ENCODE measurements around the gene PLEKHO2. TPM values are rescaled to one million over a fixed set of nuclear protein-coding genes. Genes with fewer than 3 reads are reported as not detected.

The PLEKHO2 gene
- total and polyA plus RNA-seq, 2 of the 13 experiments (the other 11 are each of a cell fraction or from before 2014, with no cell fraction given): 3.8 to 4.8 TPM

DNA sequence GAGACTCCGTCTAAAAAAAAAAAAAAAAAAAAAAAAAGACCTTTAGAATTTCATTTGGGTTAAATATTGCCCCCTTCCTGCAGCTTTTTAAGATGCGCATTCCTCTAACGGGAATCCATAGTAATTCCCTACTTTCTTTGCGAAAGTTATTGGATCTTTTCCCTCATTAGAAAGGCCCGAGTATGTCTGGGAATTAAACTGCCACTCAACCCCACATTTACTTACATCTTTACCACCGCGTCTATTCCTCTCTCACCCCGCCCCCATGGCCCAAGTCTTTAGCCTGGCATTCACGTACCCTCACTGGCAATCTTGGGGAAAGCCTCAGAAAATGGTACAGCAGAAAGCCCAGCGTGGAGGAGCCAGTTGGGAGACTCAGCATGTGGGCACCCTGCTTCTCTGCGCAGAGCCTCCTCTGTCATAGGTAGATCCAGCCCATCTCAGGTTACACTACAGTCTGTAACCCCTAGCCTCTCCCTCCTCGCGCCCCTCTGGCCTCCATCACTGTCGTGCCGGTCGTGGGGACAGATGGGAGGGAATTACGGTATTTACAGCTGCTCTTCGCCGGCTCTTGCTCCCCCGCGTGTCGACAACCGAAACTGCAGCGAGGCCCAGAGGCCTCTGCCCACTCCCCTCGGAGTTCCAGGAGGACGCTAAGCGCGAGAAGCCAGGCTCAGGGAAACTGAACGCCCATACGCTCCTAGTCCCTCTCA lies 63.6 kb downstream of the PLEKHO2 start (continued):
- TF ChIP-seq SALL2 (CRISPR knock-in tag; IDR thresholded peaks at IDR 0.05) (no peak; the same call in 1 of the 2 replicates), ZNF589 (CRISPR knock-in tag; conservative IDR thresholded peaks at IDR 0.05) (no peak), SOX5 (CRISPR knock-in tag; IDR thresholded peaks at IDR 0.05; ENCODE audit: borderline replicate concordance) (no peak), GZF1 (CRISPR knock-in tag; IDR thresholded peaks at IDR 0.05) (peak; percentile 99), SMAD3 (CRISPR knock-in tag; IDR thresholded peaks at IDR 0.05) (no peak), ZNF841 (CRISPR knock-in tag; IDR thresholded peaks at IDR 0.05; ENCODE audit: borderline replicate concordance) (no peak), ZMYM2 (CRISPR knock-in tag; IDR thresholded peaks at IDR 0.05) (no peak), NCOR1 (IDR thresholded peaks at IDR 0.05; ENCODE audit: borderline replicate concordance, low read length) (no peak), ZNF563 (CRISPR knock-in tag; IDR thresholded peaks at IDR 0.05) (no peak), ZFX (CRISPR knock-in tag; IDR thresholded peaks at IDR 0.05; ENCODE audit: low read depth) (peak; percentile 33; the same call in 1 of the 2 replicates), ZNF207 (IDR thresholded peaks at IDR 0.05; ENCODE audit: borderline replicate concordance) (no peak), DPF2 (CRISPR knock-in tag; IDR thresholded peaks at IDR 0.05; ENCODE audit: borderline replicate concordance, low read depth) (no peak), ZNF652 (CRISPR knock-in tag; IDR thresholded peaks at IDR 0.05; ENCODE audit: borderline replicate concordance, low read depth) (no peak), ZBTB20 (CRISPR knock-in tag; IDR thresholded peaks at IDR 0.05; ENCODE audit: borderline replicate concordance, low read depth) (no peak), CREB1 (IDR thresholded peaks at IDR 0.05) (no peak), CREB1 (CRISPR knock-in tag; IDR thresholded peaks at IDR 0.05) (no peak), MED1 (CRISPR knock-in tag; IDR thresholded peaks at IDR 0.05) (no peak), THAP11 (CRISPR knock-in tag; IDR thresholded peaks at IDR 0.05) (0 out of 2 replicates have a peak, but pooled peaks have one; percentile 12), STAG1 (CRISPR knock-in tag; IDR thresholded peaks at IDR 0.05) (peak; percentile 72), ELF1 (CRISPR knock-in tag; IDR thresholded peaks at IDR 0.05) (no peak), KMT2A (CRISPR knock-in tag; IDR thresholded peaks at IDR 0.05) (no peak), FOXK2 (IDR thresholded peaks at IDR 0.05) (no peak), XRCC5 (optimal IDR thresholded peaks at IDR 0.05; ENCODE audit: low read length) (peak; percentile 49)
- TF ChIP-seq, protein P1, sequence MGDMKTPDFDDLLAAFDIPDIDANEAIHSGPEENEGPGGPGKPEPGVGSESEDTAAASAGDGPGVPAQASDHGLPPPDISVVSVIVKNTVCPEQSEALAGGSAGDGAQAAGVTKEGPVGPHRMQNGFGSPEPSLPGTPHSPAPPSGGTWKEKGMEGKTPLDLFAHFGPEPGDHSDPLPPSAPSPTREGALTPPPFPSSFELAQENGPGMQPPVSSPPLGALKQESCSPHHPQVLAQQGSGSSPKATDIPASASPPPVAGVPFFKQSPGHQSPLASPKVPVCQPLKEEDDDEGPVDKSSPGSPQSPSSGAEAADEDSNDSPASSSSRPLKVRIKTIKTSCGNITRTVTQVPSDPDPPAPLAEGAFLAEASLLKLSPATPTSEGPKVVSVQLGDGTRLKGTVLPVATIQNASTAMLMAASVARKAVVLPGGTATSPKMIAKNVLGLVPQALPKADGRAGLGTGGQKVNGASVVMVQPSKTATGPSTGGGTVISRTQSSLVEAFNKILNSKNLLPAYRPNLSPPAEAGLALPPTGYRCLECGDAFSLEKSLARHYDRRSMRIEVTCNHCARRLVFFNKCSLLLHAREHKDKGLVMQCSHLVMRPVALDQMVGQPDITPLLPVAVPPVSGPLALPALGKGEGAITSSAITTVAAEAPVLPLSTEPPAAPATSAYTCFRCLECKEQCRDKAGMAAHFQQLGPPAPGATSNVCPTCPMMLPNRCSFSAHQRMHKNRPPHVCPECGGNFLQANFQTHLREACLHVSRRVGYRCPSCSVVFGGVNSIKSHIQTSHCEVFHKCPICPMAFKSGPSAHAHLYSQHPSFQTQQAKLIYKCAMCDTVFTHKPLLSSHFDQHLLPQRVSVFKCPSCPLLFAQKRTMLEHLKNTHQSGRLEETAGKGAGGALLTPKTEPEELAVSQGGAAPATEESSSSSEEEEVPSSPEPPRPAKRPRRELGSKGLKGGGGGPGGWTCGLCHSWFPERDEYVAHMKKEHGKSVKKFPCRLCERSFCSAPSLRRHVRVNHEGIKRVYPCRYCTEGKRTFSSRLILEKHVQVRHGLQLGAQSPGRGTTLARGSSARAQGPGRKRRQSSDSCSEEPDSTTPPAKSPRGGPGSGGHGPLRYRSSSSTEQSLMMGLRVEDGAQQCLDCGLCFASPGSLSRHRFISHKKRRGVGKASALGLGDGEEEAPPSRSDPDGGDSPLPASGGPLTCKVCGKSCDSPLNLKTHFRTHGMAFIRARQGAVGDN (CRISPR knock-in tag; IDR thresholded peaks at IDR 0.05): peak; percentile 51; the same call in 1 of the 2 replicates
- TF ChIP-seq, protein P2, sequence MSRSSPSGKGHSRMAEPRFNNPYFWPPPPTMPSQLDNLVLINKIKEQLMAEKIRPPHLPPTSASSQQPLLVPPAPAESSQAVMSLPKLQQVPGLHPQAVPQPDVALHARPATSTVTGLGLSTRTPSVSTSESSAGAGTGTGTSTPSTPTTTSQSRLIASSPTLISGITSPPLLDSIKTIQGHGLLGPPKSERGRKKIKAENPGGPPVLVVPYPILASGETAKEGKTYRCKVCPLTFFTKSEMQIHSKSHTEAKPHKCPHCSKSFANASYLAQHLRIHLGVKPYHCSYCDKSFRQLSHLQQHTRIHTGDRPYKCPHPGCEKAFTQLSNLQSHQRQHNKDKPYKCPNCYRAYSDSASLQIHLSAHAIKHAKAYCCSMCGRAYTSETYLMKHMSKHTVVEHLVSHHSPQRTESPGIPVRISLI (CRISPR knock-in tag; IDR thresholded peaks at IDR 0.05; ENCODE audit: borderline replicate concordance): no peak
- TF ChIP-seq, protein P3, sequence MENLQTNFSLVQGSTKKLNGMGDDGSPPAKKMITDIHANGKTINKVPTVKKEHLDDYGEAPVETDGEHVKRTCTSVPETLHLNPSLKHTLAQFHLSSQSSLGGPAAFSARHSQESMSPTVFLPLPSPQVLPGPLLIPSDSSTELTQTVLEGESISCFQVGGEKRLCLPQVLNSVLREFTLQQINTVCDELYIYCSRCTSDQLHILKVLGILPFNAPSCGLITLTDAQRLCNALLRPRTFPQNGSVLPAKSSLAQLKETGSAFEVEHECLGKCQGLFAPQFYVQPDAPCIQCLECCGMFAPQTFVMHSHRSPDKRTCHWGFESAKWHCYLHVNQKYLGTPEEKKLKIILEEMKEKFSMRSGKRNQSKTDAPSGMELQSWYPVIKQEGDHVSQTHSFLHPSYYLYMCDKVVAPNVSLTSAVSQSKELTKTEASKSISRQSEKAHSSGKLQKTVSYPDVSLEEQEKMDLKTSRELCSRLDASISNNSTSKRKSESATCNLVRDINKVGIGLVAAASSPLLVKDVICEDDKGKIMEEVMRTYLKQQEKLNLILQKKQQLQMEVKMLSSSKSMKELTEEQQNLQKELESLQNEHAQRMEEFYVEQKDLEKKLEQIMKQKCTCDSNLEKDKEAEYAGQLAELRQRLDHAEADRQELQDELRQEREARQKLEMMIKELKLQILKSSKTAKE (CRISPR knock-in tag; IDR thresholded peaks at IDR 0.05; ENCODE audit: borderline replicate concordance): no peak
